AG04450 (cell line): ENCODE measurements around the gene MMP28. TPM values are rescaled to one million over a fixed set of nuclear protein-coding genes. Genes with fewer than 3 reads are reported as not detected.

Experiments
- CTCF ChIA-PET: fragments of 300-600, 350-600 bp; formaldehyde crosslinking; extraction: SDS; loops from one replicate; lab custom pipeline; 2022; ENCODE audit warnings: antibody characterized with exemption, inconsistent platforms; lab: Charles Lee
- POLR2A ChIA-PET: fragments of 350-600 bp; formaldehyde crosslinking; extraction: SDS; loops from one replicate; lab custom pipeline; 2021; ENCODE audit warnings: antibody characterized with exemption, inconsistent platforms; lab: Yijun Ruan, JAX
- DNase-seq: peaks from one replicate; pipeline ENCODE4 v3.0.0-alpha.2; 2011; ENCODE audit warnings: low read depth, low spot score
- H3K27ac ChIP-seq: one replicate; pipeline ENCODE4 v1.5.1; 2012; ENCODE audit warnings: low read depth, low read length, control low read depth
- H3K27me3 ChIP-seq: one replicate; pipeline ENCODE4 v1.6.0; 2012; ENCODE audit warnings: low read length; ENCODE audit not compliant: control insufficient read depth, insufficient read depth
- H3K4me3 ChIP-seq: 2 replicates; pipeline ENCODE4 v1.5.1; 2011; ENCODE audit warnings: mild to moderate bottlenecking, low read depth, low read length, control low read depth
- H3K9me3 ChIP-seq: 2 replicates; pipeline ENCODE4 v1.5.1; 2012; ENCODE audit warnings: low read length; ENCODE audit not compliant: control insufficient read depth, insufficient read depth
- CTCF ChIP-seq: IDR thresholded peaks from 2 replicates; pipeline ENCODE4 v1.5.1; 2011; ENCODE audit warnings: low read depth, low read length, control low read depth, inconsistent platforms
- polyA plus RNA-seq: library from polyadenylated mRNA; depleted of rRNA; stranded (reverse); fragments of >200 nt; gene quantifications from 2 replicates; pipeline ENCODE4 v1.2.3, GENCODE V29; 2011

The MMP28 gene
- polyA plus RNA-seq, 1 experiment = 0.17 TPM

- TF ChIP-seq CTCF = no peak
- CTCF ChIA-PET = interaction anchor here (1.2 kb wide), 1 partner anchor 8 kb away, joined by 3 read pairs; no protein-coding TSS in a partner anchor
- no peak overlapping the region for H3K27ac ChIP-seq
Observed at GRCh38 chr17:35738519-35739133, 56.8 kb downstream of the MMP28 start.

GRCh38 chr17:35736236-35736635 is 59.2 kb downstream of the MMP28 start:
- DNase-seq = no peak
- Histone ChIP-seq H3K27ac (no peak overlapping the region), H3K9me3 (peaks cover 6% of the 10 kb centered on the region), H3K4me3 (no peak overlapping the region), H3K27me3 (peaks cover 23% of the 10 kb centered on the region)
- ChIA-PET CTCF (interaction anchor here (1.1 to 1.2 kb wide), 2 partner anchors 12 to 28 kb away, joined by 3 read pairs; no protein-coding TSS in a partner anchor), POLR2A (no interaction called here)
- no peak for TF ChIP-seq CTCF

More at GRCh38 chr17:35738519-35739133, 56.8 kb downstream of the MMP28 start:
- peaks cover 44% of the 10 kb centered on the region for H3K27me3 ChIP-seq
- DNase-seq = no peak
- no peak overlapping the region for H3K4me3 ChIP-seq
- H3K9me3 ChIP-seq = peaks cover 6% of the 10 kb centered on the region
- POLR2A ChIA-PET = no interaction called here

- ChIA-PET POLR2A (no interaction called here), CTCF (interaction anchor here (1.1 to 1.2 kb wide), 3 partner anchors 13 to 29 kb away, joined by 3 read pairs; no protein-coding TSS in a partner anchor)
- H3K4me3 ChIP-seq = no peak overlapping the region
- H3K27ac ChIP-seq = no peak overlapping the region
- DNase-seq = no peak
- TF ChIP-seq CTCF = no peak
- peaks cover 13% of the 10 kb centered on the region for H3K27me3 ChIP-seq
- H3K9me3 ChIP-seq = no peaks in the 10 kb centered on the region; the same call in 1 of the 2 replicates
Observed at GRCh38 chr17:35735036-35735805, 60.2 kb downstream of the MMP28 start.

- Histone ChIP-seq H3K4me3 (no peak overlapping the region), H3K27ac (no peak overlapping the region), H3K27me3 (peaks cover 7% of the 10 kb centered on the region), H3K9me3 (no peaks in the 10 kb centered on the region; the same call in 1 of the 2 replicates)
- POLR2A ChIA-PET = no interaction called here
- no peak for TF ChIP-seq CTCF
- CTCF ChIA-PET = interaction anchor here (1.1 to 2.1 kb wide), 2 partner anchors 13 to 29 kb away, joined by 3 to 9 read pairs; no protein-coding TSS in a partner anchor
- DNase-seq = no peak
Observed at GRCh38 chr17:35734396-35734795, 61.0 kb downstream of the MMP28 start.
